HepG2 (cell line): ENCODE data around the gene ANKRD35. TPM values are rescaled to one million over a fixed set of nuclear protein-coding genes. Genes with fewer than 3 reads are reported as not detected.

ENCODE experiments used
- ATAC-seq: fragments of 200-7000 bp; cut with Tn5 transposase; 3 replicates; pipeline ENCODE4 v1.9.1; 2020; ENCODE audit warnings: mild to moderate bottlenecking, moderate library complexity
- BruUV-seq: library from RNA; stranded (reverse); fragments of 400-500 nt; replicated peaks from 2 replicates; lab custom pipeline; 2021; lab: Mats Ljungman, UMichigan
- CTCF ChIA-PET: fragments of 300-600 bp; formaldehyde crosslinking; extraction: SDS; loops from one replicate; lab custom pipeline; 2021; ENCODE audit warnings: low total read pairs, inconsistent platforms, low intra/inter-chr PET ratio; lab: Yijun Ruan, JAX
- POLR2A ChIA-PET: fragments of 350-600 bp; sonication (Branson Sonifier 250); formaldehyde crosslinking; loops from one replicate; lab custom pipeline; 2020; ENCODE audit warnings: antibody characterized with exemption, inconsistent platforms; lab: Yijun Ruan, JAX
- DNase-seq: peaks from one replicate; pipeline ENCODE4 v3.0.0-alpha.2; 2015; ENCODE audit warnings: low spot score
- FAIRE-seq: peaks from 3 replicates; lab custom pipeline; 2011; peaks lifted over from hg19 to GRCh38; lab: Jason Lieb, UNC
- H2AFZ ChIP-seq: one replicate; pipeline ENCODE4 v1.6.1; 2011; ENCODE audit warnings: low read length, inconsistent platforms
- H3K27ac ChIP-seq: fragments of 300-600 bp; 3 replicates; pipeline ENCODE4 v1.8.0; 2011; ENCODE audit warnings: mixed run types, mild to moderate bottlenecking, mixed read lengths, low read length, inconsistent platforms; ENCODE audit not compliant: insufficient read depth; ENCODE audit errors: extremely low read length
- H3K27me3 ChIP-seq, 2 experiments: fragments of 200-600 bp in 1 of 2; 2 replicates in 1 of 2; 3 replicates in 1 of 2; pipeline versions ENCODE4 v1.6.0 to v1.8.0; 2011; ENCODE audit warnings: low read length in 2 of 2, mild to moderate bottlenecking in 2 of 2, moderate library complexity in 2 of 2, inconsistent platforms in 1 of 2; ENCODE audit not compliant: insufficient read depth in 2 of 2, control insufficient read depth in 1 of 2
- H3K36me3 ChIP-seq, 2 experiments: fragments of 200-600 bp in 1 of 2; replicated peaks in 1 of 2; 2 replicates in 1 of 2; 3 replicates in 1 of 2; pipeline versions ENCODE4 v1.5.1 to v1.8.0; 2011; ENCODE audit warnings: low read length in 2 of 2, inconsistent platforms in 1 of 2; ENCODE audit not compliant: insufficient read depth in 2 of 2, control insufficient read depth in 1 of 2
- H3K4me1 ChIP-seq: 2 replicates; pipeline ENCODE4 v1.5.1; 2012; ENCODE audit warnings: low read length, inconsistent platforms; ENCODE audit not compliant: insufficient read depth
- H3K4me2 ChIP-seq: 2 replicates; pipeline ENCODE4 v1.6.0; 2011; ENCODE audit warnings: low read depth, low read length, inconsistent platforms
- H3K4me3 ChIP-seq, 3 experiments: fragments of 200-600 bp in 1 of 3; sonication (generic), shearing (Covaris generic) in 1 of 3; replicated peaks in 1 of 3; 2 replicates each; pipeline ENCODE4 v1.5.1; 2011 to 2016; ENCODE audit warnings: low read length in 3 of 3, inconsistent platforms in 2 of 3, low read depth in 2 of 3, mild to moderate bottlenecking in 2 of 3, control low read depth in 1 of 3, mixed read lengths in 1 of 3; ENCODE audit not compliant: insufficient read depth in 1 of 3
- H3K79me2 ChIP-seq: one replicate; pipeline ENCODE4 v1.6.1; 2011; ENCODE audit warnings: low read length, inconsistent platforms; ENCODE audit not compliant: insufficient read depth
- H3K9ac ChIP-seq: 2 replicates; pipeline ENCODE4 v1.6.0; 2011; ENCODE audit warnings: mild to moderate bottlenecking, low read depth, low read length, inconsistent platforms; ENCODE audit not compliant: insufficient read depth
- H3K9me3 ChIP-seq: 2 replicates; pipeline ENCODE4 v1.5.1; 2012; ENCODE audit warnings: mild to moderate bottlenecking, low read length
- H4K20me1 ChIP-seq: 2 replicates; pipeline ENCODE4 v1.6.0; 2011; ENCODE audit warnings: inconsistent platforms, mild to moderate bottlenecking, low read length, moderate library complexity; ENCODE audit not compliant: insufficient read depth
- BRF2 ChIP-seq: sonication (generic); formaldehyde crosslinking; IDR thresholded peaks from 2 replicates; pipeline ENCODE4 v1.8.1; 2022; ENCODE audit warnings: mild to moderate bottlenecking, missing genetic modification reagents
- KLF11 ChIP-seq: IDR thresholded peaks from 2 replicates; pipeline ENCODE4 v1.6.1; 2016; ENCODE audit warnings: missing compliant biosample characterization
- PTBP1 ChIP-seq: fragments of 200-400 bp; formaldehyde crosslinking; IDR thresholded peaks from 2 replicates; pipeline ENCODE4 v1.6.1; 2018; ENCODE audit warnings: low read length, low read depth; ENCODE audit not compliant: poor library complexity, severe bottlenecking
- REPIN1 ChIP-seq: sonication (generic); formaldehyde crosslinking; IDR thresholded peaks from 2 replicates; pipeline ENCODE4 v1.8.0; 2022; ENCODE audit warnings: missing genetic modification reagents, low read depth, mild to moderate bottlenecking, borderline replicate concordance
- ZBTB20 ChIP-seq: sonication (generic); formaldehyde crosslinking; IDR thresholded peaks from 2 replicates; pipeline ENCODE4 v1.8.1; 2023; ENCODE audit warnings: missing genetic modification reagents, low read depth, mild to moderate bottlenecking, borderline replicate concordance
- ZNF850 ChIP-seq: sonication (generic); formaldehyde crosslinking; conservative IDR thresholded peaks from 2 replicates; pipeline ENCODE4 v1.9.0; 2021; ENCODE audit warnings: mild to moderate bottlenecking, missing genetic modification reagents
- WGBS: methylation state at CpG from one replicate; pipeline ENCODE4 v1.1.6; 2017; ENCODE audit warnings: low lambda C conversion rate; 5-methylcytosine and 5-hydroxymethylcytosine counted together
- in situ Hi-C: cut with HindIII; loops from 2 replicates; pipeline ENCODE4 v1.10.0; 2017; ENCODE audit warnings: low pct_unique_long_range_greater_than_20kb; ENCODE audit not compliant: extremely low pct_ligation_motif_present
- intact Hi-C: fragments of 100-400 bp; cut with micrococcal nuclease; formaldehyde crosslinking; loops from one replicate; pipeline ENCODE4 v1.10.0; 2022; ENCODE audit not compliant: unreplicated experiment
- polyA plus RNA-seq, 8 experiments: library from polyadenylated mRNA; depleted of rRNA in 3 of 8; stranded (reverse) in 7 of 8; unstranded in 1 of 8; fragments of >200 nt; fragmentation: Illumina TruSeq in 4 of 8; extraction: Trizol in 4 of 8; gene quantifications; 2 replicates each; pipeline versions ENCODE4 v1.2.1 to v1.2.3, GENCODE V29; 2011 to 2016; ENCODE audit warnings: low read depth in 4 of 8, missing spikeins in 1 of 8, mixed read lengths in 1 of 8; ENCODE audit not compliant: insufficient read depth in 1 of 8
- total RNA-seq, 5 experiments: library from RNA; depleted of rRNA; stranded (reverse); fragments of >200 nt; fragmentation: Illumina TruSeq; extraction: Trizol; gene quantifications; 2 replicates each; pipeline ENCODE4 v1.2.3, GENCODE V29; 2016; ENCODE audit warnings: low read depth in 1 of 5
- TF ChIP-seq, protein P1 (sequence below): sonication (generic); formaldehyde crosslinking; IDR thresholded peaks from 2 replicates; pipeline ENCODE4 v1.5.0; 2020; ENCODE audit warnings: missing genetic modification reagents

ANKRD35 gene
- total and polyA plus RNA-seq, 2 of the 13 experiments (the other 11 are each of a cell fraction or from before 2014, with no cell fraction given) = 0.02 TPM; not detected in 1

- no peak overlapping the region for H3K4me2 ChIP-seq
- H3K27ac ChIP-seq = no peak overlapping the region
- no peak overlapping the region for H3K4me3 ChIP-seq
- H3K9me3 ChIP-seq = no peaks in the 10 kb centered on the region
- no peaks in the 10 kb centered on the region for H3K79me2 ChIP-seq
- ATAC-seq = no peak
- no TSS peak for BruUV-seq
- no peak for DNase-seq
- intact Hi-C loops (no loop called here), in situ Hi-C loops (loop anchor here (10.0 kb wide), 1 partner anchor 167 kb away; no protein-coding TSS in a partner anchor)
- 86% methylated on average over 3 of the region's 3 CpGs for WGBS
- TF ChIP-seq REPIN1 (CRISPR knock-in tag) (no peak), PTBP1 (no peak), ZNF850 (no peak), BRF2 (CRISPR knock-in tag) (no peak), ZBTB20 (CRISPR knock-in tag) (no peak), KLF11 (CRISPR knock-in tag) (no peak)
- TF ChIP-seq, protein P1, sequence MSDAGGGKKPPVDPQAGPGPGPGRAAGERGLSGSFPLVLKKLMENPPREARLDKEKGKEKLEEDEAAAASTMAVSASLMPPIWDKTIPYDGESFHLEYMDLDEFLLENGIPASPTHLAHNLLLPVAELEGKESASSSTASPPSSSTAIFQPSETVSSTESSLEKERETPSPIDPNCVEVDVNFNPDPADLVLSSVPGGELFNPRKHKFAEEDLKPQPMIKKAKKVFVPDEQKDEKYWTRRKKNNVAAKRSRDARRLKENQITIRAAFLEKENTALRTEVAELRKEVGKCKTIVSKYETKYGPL = no peak
- ChIA-PET CTCF (no interaction called here), POLR2A (interaction anchor here (3.2 to 4.5 kb wide), 2 partner anchors 11 to 24 kb away, joined by 19 to 44 read pairs; partner anchors contain the start of genes PIAS3, POLR3C and RNF115)
- H3K36me3 ChIP-seq = peaks cover 11 to 15% of the 10 kb centered on the region in 2 experiments; a peak in 4 of 5 replicates
- no peak overlapping the region for H2AFZ ChIP-seq
- FAIRE-seq = no peak
- no peaks in the 10 kb centered on the region for H3K27me3 ChIP-seq
- H3K4me1 ChIP-seq = peaks cover 12% of the 10 kb centered on the region
- no peaks in the 10 kb centered on the region for H4K20me1 ChIP-seq
- H3K9ac ChIP-seq = no peak overlapping the region
Observed at GRCh38 chr1:145847827-145848226, 37.8 kb downstream of the ANKRD35 start.
